Skin epidermis (tissue), 12 donors: ENCODE measurements around the gene SPATC1L.

ENCODE experiments used
- H3K27ac ChIP-seq, 21 experiments: fragments of 200-600 bp; sonication (generic) in 11 of 21; one replicate each; pipeline ENCODE4 v1.5.0; 2020; ENCODE audit warnings: mild to moderate bottlenecking in 3 of 21, inconsistent platforms in 2 of 21, moderate library complexity in 2 of 21
- H3K4me3 ChIP-seq, 7 experiments: fragments of 200-600 bp; sonication (generic) in 2 of 7; one replicate each; pipeline ENCODE4 v1.5.0; 2020; ENCODE audit warnings: inconsistent platforms in 2 of 7, mild to moderate bottlenecking in 2 of 7, moderate library complexity in 1 of 7

SPATC1L gene

DNA sequence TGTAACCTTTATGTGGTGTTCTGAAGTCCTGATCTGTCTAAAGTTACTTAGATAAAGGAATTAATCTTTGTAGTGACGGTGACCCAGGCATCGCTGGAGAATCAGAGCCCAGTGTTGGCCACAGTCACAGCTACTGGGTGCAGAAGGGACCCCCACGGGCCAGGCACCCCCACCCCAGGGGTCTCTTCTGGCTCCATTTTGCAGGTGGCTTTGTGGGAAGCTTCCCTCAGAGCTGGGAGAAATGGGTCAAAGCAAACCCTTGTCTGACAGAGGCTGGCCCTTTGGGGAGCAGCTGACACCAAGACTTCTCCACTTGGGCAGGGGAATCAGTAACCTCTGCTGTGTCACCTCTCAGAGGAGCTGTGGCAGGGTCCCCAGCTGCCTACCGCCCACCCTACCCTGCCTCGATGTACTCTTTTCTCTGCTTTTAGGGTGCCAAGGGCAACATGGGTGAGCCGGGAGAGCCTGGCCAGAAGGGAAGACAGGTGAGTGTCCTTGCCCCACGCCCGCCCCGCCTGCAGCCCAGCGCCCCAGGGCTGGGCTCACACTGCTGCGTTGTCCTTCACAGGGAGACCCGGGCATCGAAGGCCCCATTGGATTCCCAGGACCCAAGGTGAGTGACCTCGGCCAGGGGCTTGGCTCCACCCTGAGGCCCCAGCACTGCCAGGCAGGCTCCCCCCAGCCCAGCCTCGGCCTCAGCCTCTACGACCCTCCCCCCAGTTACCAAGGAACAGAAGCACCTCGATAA is 68.6 kb downstream of the SPATC1L start:
- H3K4me3 ChIP-seq = no peak overlapping the region
- peak overlapping the region in 6 of 21 experiments; percentile 12 to 74 (median 49) for H3K27ac ChIP-seq

DNA sequence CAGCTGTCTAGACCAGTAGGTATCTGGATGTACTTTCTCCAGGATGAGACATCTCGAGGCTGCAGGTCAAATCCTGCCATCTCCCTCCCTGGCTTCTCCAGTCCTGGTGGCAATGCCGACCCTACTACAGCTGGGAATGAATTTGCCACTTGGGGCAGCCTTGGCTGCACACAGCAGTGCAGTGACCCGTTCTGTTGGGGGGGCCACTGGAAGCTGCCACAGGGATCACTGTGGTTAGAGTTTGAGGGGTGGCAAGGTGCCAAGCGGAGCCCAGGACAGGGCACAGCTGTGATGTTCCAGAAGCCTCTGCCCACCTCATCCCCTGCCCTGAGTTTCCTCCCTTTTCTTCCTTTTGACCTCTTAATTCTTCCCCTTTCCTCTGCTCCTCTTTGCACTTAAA is 69.3 kb downstream of the SPATC1L start:
- peak overlapping the region in 4 of 21 experiments; percentile 11 to 74 (median 44) for H3K27ac ChIP-seq
- no peak overlapping the region for H3K4me3 ChIP-seq

DNA sequence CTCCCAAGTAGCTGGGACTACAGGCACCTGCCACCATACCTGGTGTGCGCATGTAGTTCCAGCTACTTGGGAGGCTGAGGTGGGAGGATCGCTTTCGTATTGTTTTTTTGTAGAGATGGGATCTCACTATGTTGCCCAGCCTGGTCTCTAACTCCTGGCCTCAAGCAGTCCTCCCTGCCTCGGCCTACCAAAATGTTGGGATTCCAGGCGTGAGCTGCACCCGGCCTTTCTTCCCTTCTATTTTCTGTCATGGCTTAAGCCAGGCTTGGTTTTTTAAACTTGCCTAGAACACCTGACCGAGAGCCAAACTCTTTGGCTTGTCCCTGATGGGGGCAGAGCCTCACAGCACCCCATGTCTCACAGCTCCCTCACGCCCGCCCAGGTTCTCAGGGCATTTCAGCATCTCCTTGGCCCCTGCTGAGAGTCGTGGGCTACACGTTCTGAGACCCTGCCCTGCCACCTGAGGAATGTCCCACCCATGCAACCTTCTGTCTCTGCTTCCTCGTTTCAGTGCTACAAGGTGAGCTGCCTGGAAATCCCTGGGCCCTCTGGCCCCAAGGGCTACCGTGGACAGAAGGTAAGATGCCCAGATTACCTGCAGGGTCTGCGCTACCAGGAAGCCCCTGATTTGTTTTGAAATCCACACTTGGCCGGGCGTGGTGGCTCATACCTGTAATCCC is 70.6 kb downstream of the SPATC1L start:
- no peak overlapping the region for H3K4me3 ChIP-seq

DNA sequence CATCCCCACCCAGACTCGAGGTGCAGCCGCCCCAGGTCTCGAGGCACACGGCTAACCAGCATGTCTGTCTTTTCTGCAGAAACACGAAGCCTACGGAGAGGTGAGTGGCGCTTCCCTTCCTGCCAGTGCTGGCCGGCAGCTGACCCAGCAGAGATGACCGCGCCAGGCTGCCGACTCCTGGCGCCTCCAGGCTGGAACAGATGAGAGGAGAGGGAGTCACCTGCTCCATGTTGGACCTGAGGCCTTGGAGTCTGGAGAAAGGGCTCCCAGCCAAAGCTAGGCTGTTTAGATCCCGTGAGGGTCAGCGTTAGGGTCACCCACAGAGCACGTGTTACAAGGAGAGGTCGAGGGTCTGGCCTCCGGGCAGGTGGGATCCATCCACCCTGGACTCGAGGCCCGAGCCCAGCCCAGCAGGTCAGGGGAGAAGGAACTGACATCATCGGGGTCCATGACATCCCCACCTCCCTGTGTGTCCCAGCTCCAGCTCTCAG is 71.5 kb downstream of the SPATC1L start:
- Histone ChIP-seq H3K27ac (no peak overlapping the region), H3K4me3 (no peak overlapping the region)

More for the DNA sequence above, 70.6 kb downstream of the SPATC1L start:
- no peak overlapping the region for H3K27ac ChIP-seq

DNA sequence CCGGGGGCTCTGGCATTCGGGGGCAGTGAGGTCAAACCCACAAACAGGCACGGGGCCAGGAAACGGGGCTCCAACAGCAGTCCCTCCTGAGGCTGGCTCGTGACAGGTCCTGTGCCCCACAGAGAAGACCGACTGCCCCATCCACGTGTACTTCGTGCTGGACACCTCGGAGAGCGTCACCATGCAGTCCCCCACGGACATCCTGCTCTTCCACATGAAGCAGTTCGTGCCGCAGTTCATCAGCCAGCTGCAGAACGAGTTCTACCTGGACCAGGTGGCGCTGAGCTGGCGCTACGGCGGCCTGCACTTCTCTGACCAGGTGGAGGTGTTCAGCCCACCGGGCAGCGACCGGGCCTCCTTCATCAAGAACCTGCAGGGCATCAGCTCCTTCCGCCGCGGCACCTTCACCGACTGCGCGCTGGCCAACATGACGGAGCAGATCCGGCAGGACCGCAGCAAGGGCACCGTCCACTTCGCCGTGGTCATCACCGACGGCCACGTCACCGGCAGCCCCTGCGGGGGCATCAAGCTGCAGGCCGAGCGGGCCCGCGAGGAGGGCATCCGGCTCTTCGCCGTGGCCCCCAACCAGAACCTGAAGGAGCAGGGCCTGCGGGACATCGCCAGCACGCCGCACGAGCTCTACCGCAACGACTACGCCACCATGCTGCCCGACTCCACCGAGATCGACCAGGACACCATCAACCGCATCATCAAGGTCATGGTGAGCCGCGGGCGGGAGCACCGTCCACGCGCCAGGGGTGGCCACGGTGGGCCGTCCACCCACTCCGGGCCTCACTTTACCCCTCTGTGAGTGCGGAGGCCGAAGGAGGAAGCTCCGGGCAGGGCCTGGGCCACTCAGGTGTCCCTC is 72.2 kb downstream of the SPATC1L start:
- Histone ChIP-seq H3K27ac (no peak overlapping the region), H3K4me3 (no peak overlapping the region)

DNA sequence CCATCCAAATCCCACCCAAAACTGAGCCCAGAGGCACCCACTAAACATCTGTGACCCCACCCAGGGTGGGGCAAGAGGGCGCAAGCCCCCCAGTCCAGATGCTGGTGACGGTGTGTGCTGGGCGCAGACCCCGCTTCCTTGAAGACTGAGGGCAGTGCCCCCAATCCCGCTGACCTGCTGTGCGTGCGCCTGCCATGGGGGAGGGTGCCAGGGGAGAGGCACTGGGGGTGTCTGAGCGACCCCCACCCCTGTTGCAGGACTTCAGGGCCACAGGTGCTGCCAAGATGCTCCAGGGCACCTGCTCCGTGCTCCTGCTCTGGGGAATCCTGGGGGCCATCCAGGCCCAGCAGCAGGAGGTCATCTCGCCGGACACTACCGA is 73.1 kb downstream of the SPATC1L start:
- H3K4me3 ChIP-seq = no peak overlapping the region

More for the DNA sequence above, 73.1 kb downstream of the SPATC1L start:
- H3K27ac ChIP-seq = peak overlapping the region in 1 of 21 experiments; percentile 39
